ENCODE data around the gene ARMC3. TPM values are rescaled to one million over a fixed set of nuclear protein-coding genes. Genes with fewer than 3 reads are reported as not detected.

The ARMC3 gene
- total RNA-seq, 6 donors from 2014 or later, result 0.57 to 56.6 (median 6.4) TPM

DNA sequence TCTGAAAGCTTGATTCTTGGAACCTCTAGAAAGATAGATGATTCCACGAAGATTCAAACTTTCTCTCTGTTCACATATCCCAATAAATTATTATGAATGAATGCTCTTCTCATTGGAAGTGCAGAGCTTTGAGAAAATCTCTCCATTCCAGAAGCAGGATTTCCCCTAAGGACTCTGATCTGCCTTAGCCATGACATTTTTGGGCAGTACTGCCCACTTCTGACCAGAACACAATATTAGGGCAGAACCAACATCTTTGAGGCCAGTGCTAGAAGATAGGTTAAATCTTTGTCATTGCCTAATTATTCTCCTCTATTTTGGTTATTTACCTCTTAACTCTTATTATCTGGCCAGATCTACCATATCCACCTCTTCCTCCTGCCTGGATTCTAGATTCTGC is 49.9 kb downstream of the ARMC3 start:
- H3K9me3 ChIP-seq, result no peaks in the 10 kb centered on the region
- DNase-seq (no peak), ATAC-seq (ENCODE audit: low FRiP score in 2 of 2) (no peak)
- H3K27ac ChIP-seq, result no peak overlapping the region
- H3K4me3 ChIP-seq, result no peak overlapping the region
- no peaks in the 10 kb centered on the region for H3K36me3 ChIP-seq
- H3K4me1 ChIP-seq, result no peaks in the 10 kb centered on the region
- TF ChIP-seq POLR2A (IDR thresholded peaks at IDR 0.05) (no peak), EP300 (IDR thresholded peaks at IDR 0.05) (no peak), POLR2AphosphoS5 (IDR thresholded peaks at IDR 0.05) (no peak)
- TF ChIP-seq, protein P1, sequence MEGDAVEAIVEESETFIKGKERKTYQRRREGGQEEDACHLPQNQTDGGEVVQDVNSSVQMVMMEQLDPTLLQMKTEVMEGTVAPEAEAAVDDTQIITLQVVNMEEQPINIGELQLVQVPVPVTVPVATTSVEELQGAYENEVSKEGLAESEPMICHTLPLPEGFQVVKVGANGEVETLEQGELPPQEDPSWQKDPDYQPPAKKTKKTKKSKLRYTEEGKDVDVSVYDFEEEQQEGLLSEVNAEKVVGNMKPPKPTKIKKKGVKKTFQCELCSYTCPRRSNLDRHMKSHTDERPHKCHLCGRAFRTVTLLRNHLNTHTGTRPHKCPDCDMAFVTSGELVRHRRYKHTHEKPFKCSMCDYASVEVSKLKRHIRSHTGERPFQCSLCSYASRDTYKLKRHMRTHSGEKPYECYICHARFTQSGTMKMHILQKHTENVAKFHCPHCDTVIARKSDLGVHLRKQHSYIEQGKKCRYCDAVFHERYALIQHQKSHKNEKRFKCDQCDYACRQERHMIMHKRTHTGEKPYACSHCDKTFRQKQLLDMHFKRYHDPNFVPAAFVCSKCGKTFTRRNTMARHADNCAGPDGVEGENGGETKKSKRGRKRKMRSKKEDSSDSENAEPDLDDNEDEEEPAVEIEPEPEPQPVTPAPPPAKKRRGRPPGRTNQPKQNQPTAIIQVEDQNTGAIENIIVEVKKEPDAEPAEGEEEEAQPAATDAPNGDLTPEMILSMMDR (IDR thresholded peaks at IDR 0.05), result no peak
- no peaks in the 10 kb centered on the region for H3K27me3 ChIP-seq
- 91 to 100% methylated on average over 1 of the region's 1 CpG for WGBS, 2 donors

DNA sequence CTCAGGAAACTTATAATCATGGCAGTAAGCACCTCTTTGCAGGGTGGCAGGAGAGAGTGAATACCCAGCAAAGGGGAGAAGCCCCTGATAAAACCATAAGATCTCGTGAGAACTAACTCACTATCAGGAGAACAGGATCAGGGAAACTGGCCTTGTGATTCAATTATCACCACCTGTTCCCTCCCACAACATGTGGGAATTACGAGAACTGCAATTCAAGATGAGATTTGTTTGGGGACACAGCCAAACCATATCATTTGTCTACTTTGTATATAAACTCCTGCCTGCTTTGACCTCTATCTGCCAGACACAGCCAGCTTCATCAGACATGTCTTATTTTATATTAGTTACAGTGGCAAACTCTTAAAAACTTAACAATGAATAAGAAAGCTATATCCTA is 50.4 kb downstream of the ARMC3 start:
- H3K4me3 ChIP-seq, result no peak overlapping the region
- TF ChIP-seq EP300 (IDR thresholded peaks at IDR 0.05) (no peak), POLR2A (IDR thresholded peaks at IDR 0.05) (no peak), POLR2AphosphoS5 (IDR thresholded peaks at IDR 0.05) (no peak)
- TF ChIP-seq, protein P1 (IDR thresholded peaks at IDR 0.05), result no peak
- no peaks in the 10 kb centered on the region for H3K36me3 ChIP-seq
- 64 to 81% methylated on average over 2 of the region's 2 CpGs for WGBS, 2 donors
- H3K9me3 ChIP-seq, result no peaks in the 10 kb centered on the region
- H3K27ac ChIP-seq, result no peak overlapping the region
- no peaks in the 10 kb centered on the region for H3K27me3 ChIP-seq
- no peak for ATAC-seq (ENCODE audit: low FRiP score in 2 of 2)
- no peak for DNase-seq
- no peaks in the 10 kb centered on the region for H3K4me1 ChIP-seq

DNA sequence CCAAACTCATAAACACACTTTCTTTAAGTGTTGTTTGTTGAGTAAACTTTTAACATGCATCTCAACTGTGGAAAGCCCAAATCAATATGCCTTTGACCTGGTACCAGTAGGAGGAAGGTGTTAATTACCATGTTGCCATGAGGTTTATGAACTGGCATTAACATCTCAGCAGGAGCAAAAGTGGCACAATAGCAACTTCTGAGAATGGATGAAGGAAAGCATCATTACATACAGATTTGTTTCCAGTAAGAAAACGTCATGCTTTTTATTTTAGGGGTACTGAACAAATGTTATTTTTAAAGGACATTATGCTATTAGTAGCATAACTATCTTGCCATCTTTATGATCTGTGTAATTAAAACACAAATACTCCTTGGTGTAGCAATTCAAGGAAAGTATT is 51.1 kb downstream of the ARMC3 start:
- Histone ChIP-seq H3K36me3 (no peaks in the 10 kb centered on the region), H3K9me3 (no peaks in the 10 kb centered on the region), H3K27ac (no peak overlapping the region), H3K4me3 (no peak overlapping the region), H3K27me3 (no peaks in the 10 kb centered on the region), H3K4me1 (no peaks in the 10 kb centered on the region)
- TF ChIP-seq, protein P1 (IDR thresholded peaks at IDR 0.05), result no peak
- DNase-seq, result no peak
- WGBS, 2 donors, result 73 to 77% methylated on average over 1 of the region's 1 CpG
- ATAC-seq (ENCODE audit: low FRiP score in 2 of 2), result no peak

DNA sequence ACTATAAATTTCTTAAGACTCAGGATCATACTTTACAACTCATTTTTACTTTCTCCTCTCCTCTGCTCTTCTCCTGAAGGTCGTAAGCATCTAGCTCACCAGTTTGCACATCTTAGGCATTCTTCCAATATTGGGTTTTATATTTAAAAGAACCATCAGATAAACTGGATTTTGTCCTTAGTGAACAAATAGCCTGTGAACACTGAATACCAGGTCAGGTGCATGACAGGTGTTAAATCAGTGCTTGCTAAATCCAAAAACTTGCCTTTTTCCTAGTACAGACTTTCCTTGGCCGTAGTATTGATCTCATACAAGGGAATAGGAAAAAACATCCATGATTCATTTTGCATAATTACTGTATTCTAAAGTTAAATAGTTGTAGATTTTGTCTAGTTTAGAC is 53.0 kb downstream of the ARMC3 start:
- ATAC-seq (ENCODE audit: low FRiP score in 2 of 2) (no peak), DNase-seq (no peak)
- Histone ChIP-seq H3K9me3 (no peaks in the 10 kb centered on the region), H3K4me3 (no peak overlapping the region), H3K36me3 (no peaks in the 10 kb centered on the region), H3K27ac (no peak overlapping the region), H3K27me3 (no peaks in the 10 kb centered on the region), H3K4me1 (no peaks in the 10 kb centered on the region)
- 88 to 95% methylated on average over 2 of the region's 2 CpGs for WGBS, 2 donors
- no peak for TF ChIP-seq POLR2A (IDR thresholded peaks at IDR 0.05)
- TF ChIP-seq EP300 (IDR thresholded peaks at IDR 0.05), result no peak
- TF ChIP-seq POLR2AphosphoS5 (IDR thresholded peaks at IDR 0.05), result no peak
- TF ChIP-seq, protein P1 (IDR thresholded peaks at IDR 0.05), result no peak

DNA sequence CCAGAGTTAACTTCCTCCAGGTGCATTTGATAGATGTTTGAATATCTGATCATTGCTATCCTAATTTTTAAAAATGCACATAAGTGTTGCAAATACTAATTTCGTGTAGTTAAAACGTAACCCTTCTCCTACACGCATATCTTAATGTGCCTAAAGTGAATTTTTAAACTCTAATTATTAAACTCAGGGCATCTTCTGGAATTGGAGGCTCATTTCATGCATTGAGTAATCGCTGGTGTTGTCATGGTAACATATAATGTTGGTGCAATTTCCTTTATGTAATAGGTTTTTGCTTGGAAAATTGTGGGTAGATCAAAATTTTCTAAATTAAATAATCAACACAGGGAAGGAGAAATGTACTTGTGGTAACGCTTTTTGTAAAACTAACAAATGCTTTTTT is 56.2 kb downstream of the ARMC3 start:
- TF ChIP-seq EP300 (IDR thresholded peaks at IDR 0.05) (no peak), POLR2A (IDR thresholded peaks at IDR 0.05) (no peak), POLR2AphosphoS5 (IDR thresholded peaks at IDR 0.05) (no peak)
- Histone ChIP-seq H3K27ac (no peak overlapping the region), H3K27me3 (no peaks in the 10 kb centered on the region), H3K9me3 (no peaks in the 10 kb centered on the region), H3K4me1 (peaks cover 0 to 4% (median 0%) of the 10 kb centered on the region in 4 donors), H3K36me3 (no peaks in the 10 kb centered on the region), H3K4me3 (no peak overlapping the region)
- ATAC-seq (ENCODE audit: low FRiP score in 2 of 2) (no peak), DNase-seq (no peak)
- WGBS, 2 donors, result 66 to 76% methylated on average over 5 of the region's 5 CpGs
